ENCODE data around the gene DOK4. TPM values are rescaled to one million over a fixed set of nuclear protein-coding genes. Genes with fewer than 3 reads are reported as not detected.

DOK4 gene
- total RNA-seq, 2 donors from 2014 or later, result 14.2 to 14.5 TPM

GRCh38 chr16:57427824-57428223, 58.5 kb downstream of the DOK4 start:
- ATAC-seq, result no peak
- intact Hi-C loops (cut with DNase I), result loop anchor here in 1 of 2 donors (10.0 kb wide), 1 partner anchor 563 kb away; the partner anchor contains the start of gene SLC12A3
- no peak for DNase-seq

- no peak for DNase-seq
- intact Hi-C loops (cut with DNase I), result loop anchor here in 1 of 2 donors (10.0 kb wide), 1 partner anchor 563 kb away; the partner anchor contains the start of gene SLC12A3
- ATAC-seq, result no peak
Measured at GRCh38 chr16:57427307-57427706, 59.0 kb downstream of the DOK4 start.

- DNase-seq (no peak), ATAC-seq (no peak)
- intact Hi-C loops (cut with DNase I), result loop anchor here in 1 of 2 donors (10.0 kb wide), 1 partner anchor 562 kb away; the partner anchor contains the start of gene SLC12A3
Measured at GRCh38 chr16:57426356-57426755, 59.9 kb downstream of the DOK4 start.

GRCh38 chr16:57424583-57424982, 61.7 kb downstream of the DOK4 start:
- ATAC-seq (peak in 1 of 2 donors; percentile 11), DNase-seq (no peak)
- intact Hi-C loops (cut with DNase I), result loop anchor here in 1 of 2 donors (5.0 to 10.0 kb wide), 2 partner anchors 93 to 560 kb away; partner anchors contain the start of gene SLC12A3

GRCh38 chr16:57423152-57423551, 63.1 kb downstream of the DOK4 start:
- no peak for ATAC-seq
- intact Hi-C loops (cut with DNase I), result loop anchor here in 1 of 2 donors (5.0 to 10.0 kb wide), 2 partner anchors 94 to 558 kb away; partner anchors contain the start of gene SLC12A3
- DNase-seq, result no peak

GRCh38 chr16:57422026-57422944, 64.0 kb downstream of the DOK4 start:
- ATAC-seq (peak; percentile 60 to 78), DNase-seq (peak; percentile 62)
- intact Hi-C loops (cut with DNase I), result loop anchor here in 1 of 2 donors (5.0 to 10.0 kb wide), 2 partner anchors 95 to 557 kb away; partner anchors contain the start of gene SLC12A3

Other genes starting within 250 kb of the DOK4 start
- 10 to 100 TPM; 52.3 to 60.3 TPM for gene ARL2BP, start 241.2 kb downstream of the DOK4 start, total RNA-seq
- gene PLLP, start 201.8 kb downstream of the DOK4 start, total RNA-seq, result 1 to 10 TPM; 5.0 to 8.2 TPM
- under 1 TPM; 0.06 to 0.10 TPM for gene CCL22, start 127.7 kb downstream of the DOK4 start, total RNA-seq
- gene CX3CL1, start 114.0 kb downstream of the DOK4 start, total RNA-seq, result 10 to 100 TPM; 13.7 to 23.2 TPM
- gene CCL17, start 81.7 kb downstream of the DOK4 start, total RNA-seq, result not detected
- 10 to 100 TPM; 36.5 to 77.0 TPM for gene CIAPIN1, start 39.1 kb downstream of the DOK4 start, total RNA-seq
- 100 to 1,000 TPM in 1 of 2 donors, 10 to 100 TPM in 1; 98.9 to 128 TPM for gene COQ9, start 39.0 kb downstream of the DOK4 start, total RNA-seq
- gene POLR2C, start 23.8 kb downstream of the DOK4 start, total RNA-seq, result 10 to 100 TPM; 33.2 to 41.9 TPM
- gene CCDC102A, start 50.1 kb upstream of the DOK4 start, total RNA-seq, result 1 to 10 TPM; 5.3 to 8.9 TPM
- under 1 TPM; 0.18 to 0.34 TPM for gene ADGRG5, start 56.1 kb upstream of the DOK4 start, total RNA-seq
- 10 to 100 TPM; 22.9 to 41.9 TPM for gene ADGRG1, start 142.1 kb upstream of the DOK4 start, total RNA-seq
- gene ADGRG3, start 181.8 kb upstream of the DOK4 start, total RNA-seq, result 1 to 10 TPM in 1 of 2 donors, under 1 TPM in 1; 0.97 to 1.1 TPM
- not detected for gene DRC7, start 208.3 kb upstream of the DOK4 start, total RNA-seq
- 10 to 100 TPM; 11.2 to 11.7 TPM for gene KATNB1, start 249.3 kb upstream of the DOK4 start, total RNA-seq